NOMO-1 treated with dmso at 0.1 percent for 144 hours (cell line): ENCODE measurements around the gene CASZ1.

Experiments used
- DNase-seq: peaks from one replicate; lab custom pipeline; 2025; ENCODE audit not compliant: unreplicated experiment; lab: John Stamatoyannopoulos, UW

The CASZ1 gene

GRCh38 chr1:10640843-10641553 is 155.4 kb downstream of the CASZ1 start:
- no peak for DNase-seq

GRCh38 chr1:10639775-10640578 is 156.5 kb downstream of the CASZ1 start:
- no peak for DNase-seq

- no peak for DNase-seq
Measured at GRCh38 chr1:10639011-10639774, 157.3 kb downstream of the CASZ1 start.

- DNase-seq = no peak
Measured at GRCh38 chr1:10638559-10639005, 157.9 kb downstream of the CASZ1 start.

- no peak for DNase-seq
Measured at GRCh38 chr1:10637834-10638558, 158.4 kb downstream of the CASZ1 start.

- no peak for DNase-seq
Measured at GRCh38 chr1:10637400-10637799, 159.0 kb downstream of the CASZ1 start.

GRCh38 chr1:10635992-10636391 is 160.5 kb downstream of the CASZ1 start:
- no peak for DNase-seq

GRCh38 chr1:10635085-10635896 is 161.2 kb downstream of the CASZ1 start:
- DNase-seq = no peak

- DNase-seq = no peak
Measured at GRCh38 chr1:10634428-10635084, 161.9 kb downstream of the CASZ1 start.

GRCh38 chr1:10634075-10634427 is 162.4 kb downstream of the CASZ1 start:
- no peak for DNase-seq

- DNase-seq = no peak
Measured at GRCh38 chr1:10633416-10633815, 163.0 kb downstream of the CASZ1 start.

GRCh38 chr1:10632691-10633090 is 163.8 kb downstream of the CASZ1 start:
- no peak for DNase-seq

- DNase-seq = no peak
Measured at GRCh38 chr1:10631811-10632593, 164.4 kb downstream of the CASZ1 start.

- DNase-seq = no peak
Measured at GRCh38 chr1:10631121-10631810, 165.2 kb downstream of the CASZ1 start.

GRCh38 chr1:10630661-10631120 is 165.8 kb downstream of the CASZ1 start:
- no peak for DNase-seq

GRCh38 chr1:10629816-10630571 is 166.5 kb downstream of the CASZ1 start:
- DNase-seq = no peak

GRCh38 chr1:10629091-10629815 is 167.2 kb downstream of the CASZ1 start:
- DNase-seq = no peak
